Vagina (tissue), 2 donors: ENCODE data around the gene RNF224.

ENCODE experiments used
- CTCF ChIP-seq, 3 experiments: fragments of 450-650 bp in 2 of 3; fragments of 200-600 bp in 1 of 3; sonication (generic) in 1 of 3; IDR thresholded peaks; one replicate each; pipeline ENCODE4 v1.5.1; 2017 to 2019; ENCODE audit warnings: antibody characterized with exemption in 3 of 3, mild to moderate bottlenecking in 2 of 3, moderate library complexity in 2 of 3
- POLR2A ChIP-seq, 2 donors: fragments of 450-650 bp; IDR thresholded peaks; one replicate each; pipeline ENCODE4 v1.6.1; 2017; ENCODE audit warnings: antibody characterized with exemption in 2 of 2, mild to moderate bottlenecking in 2 of 2, moderate library complexity in 2 of 2
- POLR2AphosphoS5 ChIP-seq, 2 donors: sonication (generic); formaldehyde crosslinking; IDR thresholded peaks; one replicate each; pipeline ENCODE4 v1.9.0; 2017; ENCODE audit warnings: antibody characterized with exemption in 2 of 2, mild to moderate bottlenecking in 2 of 2, low read depth in 1 of 2; ENCODE audit not compliant: insufficient read depth in 1 of 2

GRCh38 chr9:137217276-137218211 lies 9.8 kb upstream of the RNF224 start:
- TF ChIP-seq CTCF (IDR thresholded peaks at IDR 0.05) (no peak), POLR2A (IDR thresholded peaks at IDR 0.05) (no peak), POLR2AphosphoS5 (IDR thresholded peaks at IDR 0.05; ENCODE audit: insufficient read depth in 1 of 2, low read depth in 1 of 2) (peak; percentile 54 to 56)
